Measurements from ENCODE around the gene PHF21A.

DNA sequence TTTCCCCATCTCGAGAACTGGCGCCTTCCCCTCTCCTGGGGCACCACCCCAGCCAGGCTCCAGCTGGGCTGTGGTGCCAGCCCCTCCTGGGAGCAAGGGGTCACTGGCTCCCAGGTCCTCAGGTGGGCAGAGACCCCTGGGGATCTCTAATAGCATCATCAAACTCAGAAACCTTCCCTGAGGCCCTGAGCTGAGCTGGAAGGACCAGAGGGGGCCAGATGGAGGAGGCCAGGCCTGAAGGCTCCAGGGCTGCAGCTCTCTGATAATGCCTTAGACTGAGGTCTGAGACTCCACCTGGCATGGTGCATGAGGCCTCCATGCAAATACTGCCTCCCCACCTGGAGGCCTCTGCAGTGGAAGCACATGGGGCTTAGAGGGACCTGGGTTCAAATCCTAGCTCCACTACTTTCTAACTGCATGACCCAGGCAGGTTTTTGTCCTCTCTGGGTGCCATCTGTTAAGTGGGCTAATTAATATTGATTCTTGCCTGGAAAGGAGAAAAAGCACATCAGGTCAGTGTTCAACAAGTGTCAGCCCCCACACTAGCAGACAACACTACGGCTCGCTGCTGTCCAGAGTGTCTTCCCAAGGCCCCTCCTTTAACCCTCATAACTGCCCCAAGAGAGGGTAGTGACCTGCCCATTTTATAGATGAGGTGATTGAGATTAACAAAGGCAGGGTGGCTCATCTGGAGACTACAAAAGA lies 234.3 kb downstream of the PHF21A start:
- TF ChIP-seq, protein P1, sequence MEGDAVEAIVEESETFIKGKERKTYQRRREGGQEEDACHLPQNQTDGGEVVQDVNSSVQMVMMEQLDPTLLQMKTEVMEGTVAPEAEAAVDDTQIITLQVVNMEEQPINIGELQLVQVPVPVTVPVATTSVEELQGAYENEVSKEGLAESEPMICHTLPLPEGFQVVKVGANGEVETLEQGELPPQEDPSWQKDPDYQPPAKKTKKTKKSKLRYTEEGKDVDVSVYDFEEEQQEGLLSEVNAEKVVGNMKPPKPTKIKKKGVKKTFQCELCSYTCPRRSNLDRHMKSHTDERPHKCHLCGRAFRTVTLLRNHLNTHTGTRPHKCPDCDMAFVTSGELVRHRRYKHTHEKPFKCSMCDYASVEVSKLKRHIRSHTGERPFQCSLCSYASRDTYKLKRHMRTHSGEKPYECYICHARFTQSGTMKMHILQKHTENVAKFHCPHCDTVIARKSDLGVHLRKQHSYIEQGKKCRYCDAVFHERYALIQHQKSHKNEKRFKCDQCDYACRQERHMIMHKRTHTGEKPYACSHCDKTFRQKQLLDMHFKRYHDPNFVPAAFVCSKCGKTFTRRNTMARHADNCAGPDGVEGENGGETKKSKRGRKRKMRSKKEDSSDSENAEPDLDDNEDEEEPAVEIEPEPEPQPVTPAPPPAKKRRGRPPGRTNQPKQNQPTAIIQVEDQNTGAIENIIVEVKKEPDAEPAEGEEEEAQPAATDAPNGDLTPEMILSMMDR (conservative IDR thresholded peaks at IDR 0.05; ENCODE audit: low read length): no peak
- TF ChIP-seq EZH2phosphoT487 (IDR thresholded peaks at IDR 0.05; ENCODE audit: borderline replicate concordance): no peak
